ENCODE data around the gene RAB31. TPM values are rescaled to one million over a fixed set of nuclear protein-coding genes. Genes with fewer than 3 reads are reported as not detected.

The RAB31 gene
- total RNA-seq, 4 donors from 2014 or later, result 3.2 to 7.1 (median 4.4) TPM

- H3K36me3 ChIP-seq, result no peaks in the 10 kb centered on the region
- ATAC-seq (no peak), DNase-seq (no peak)
- H3K27me3 ChIP-seq, result no peaks in the 10 kb centered on the region
- in situ Hi-C loops (cut with MboI; ENCODE audit: low sequenced_read_pairs in 4 of 4) (no loop called here), intact Hi-C loops (cut with DNase I; ENCODE audit: low total_unique reads) (no loop called here)
- no peak overlapping the region for H3K4me3 ChIP-seq
- no peak overlapping the region for H3K27ac ChIP-seq
- TF ChIP-seq CTCF (IDR thresholded peaks at IDR 0.05 in 4 of 5, conservative IDR thresholded peaks at IDR 0.05 in 1 of 5), result no peak
- no peak for TF ChIP-seq POLR2A (IDR thresholded peaks at IDR 0.05)
- H3K9me3 ChIP-seq, result no peaks in the 10 kb centered on the region
- H3K4me1 ChIP-seq, result no peaks in the 10 kb centered on the region
These were observed 176.0 kb downstream of the RAB31 start for GRCh38 chr18:9884090-9884489.

GRCh38 chr18:9884532-9885140 lies 176.5 kb downstream of the RAB31 start:
- intact Hi-C loops (cut with DNase I; ENCODE audit: low total_unique reads), result no loop called here
- TF ChIP-seq POLR2A (IDR thresholded peaks at IDR 0.05) (no peak), CTCF (IDR thresholded peaks at IDR 0.05 in 4 of 5, conservative IDR thresholded peaks at IDR 0.05 in 1 of 5) (no peak)

GRCh38 chr18:9885170-9886004 lies 177.3 kb downstream of the RAB31 start, which contains the start of gene TXNDC2:
TXNDC2 (plus strand) TSS chr18:9885973; CDS start chr18:9886681, 708 bp downstream.
- intact Hi-C loops (cut with DNase I; ENCODE audit: low total_unique reads) (no loop called here), in situ Hi-C loops (cut with MboI; ENCODE audit: low sequenced_read_pairs in 4 of 4) (no loop called here)
- no peaks in the 10 kb centered on the region for H3K27me3 ChIP-seq

More at GRCh38 chr18:9884532-9885140, 176.5 kb downstream of the RAB31 start:
- no peaks in the 10 kb centered on the region for H3K9me3 ChIP-seq
- no peak for DNase-seq
- ATAC-seq, result no peak
- H3K27ac ChIP-seq, result no peak overlapping the region
- no peaks in the 10 kb centered on the region for H3K27me3 ChIP-seq
- no peaks in the 10 kb centered on the region for H3K4me1 ChIP-seq
- no peaks in the 10 kb centered on the region for H3K36me3 ChIP-seq
- in situ Hi-C loops (cut with MboI; ENCODE audit: low sequenced_read_pairs in 4 of 4), result no loop called here
- H3K4me3 ChIP-seq, result no peak overlapping the region

GRCh38 chr18:9886005-9886348 lies 177.9 kb downstream of the RAB31 start:
- intact Hi-C loops (cut with DNase I; ENCODE audit: low total_unique reads), result no loop called here

More at GRCh38 chr18:9885170-9886004, 177.3 kb downstream of the RAB31 start, which contains the start of gene TXNDC2:
- DNase-seq, result no peak
- Histone ChIP-seq H3K4me1 (no peaks in the 10 kb centered on the region), H3K4me3 (no peak within 1 kb of the TSS), H3K27ac (no peak within 1 kb of the TSS), H3K36me3 (no peaks in the 10 kb centered on the region), H3K9me3 (no peaks in the 10 kb centered on the region)
- ATAC-seq, result no peak
- TF ChIP-seq POLR2A (IDR thresholded peaks at IDR 0.05), result no peak
- no peak for TF ChIP-seq CTCF (IDR thresholded peaks at IDR 0.05 in 4 of 5, conservative IDR thresholded peaks at IDR 0.05 in 1 of 5)

GRCh38 chr18:9887992-9888391 lies 179.9 kb downstream of the RAB31 start:
- no peak overlapping the region for H3K4me3 ChIP-seq
- H3K27ac ChIP-seq, result no peak overlapping the region
- in situ Hi-C loops (cut with MboI; ENCODE audit: low sequenced_read_pairs in 4 of 4) (no loop called here), intact Hi-C loops (cut with DNase I; ENCODE audit: low total_unique reads) (no loop called here)
- no peaks in the 10 kb centered on the region for H3K27me3 ChIP-seq
- H3K36me3 ChIP-seq, result no peaks in the 10 kb centered on the region
- TF ChIP-seq POLR2A (IDR thresholded peaks at IDR 0.05) (no peak), CTCF (IDR thresholded peaks at IDR 0.05 in 4 of 5, conservative IDR thresholded peaks at IDR 0.05 in 1 of 5) (no peak)
- H3K4me1 ChIP-seq, result no peaks in the 10 kb centered on the region
- DNase-seq, result no peak
- H3K9me3 ChIP-seq, result no peaks in the 10 kb centered on the region
- ATAC-seq, result no peak

More at GRCh38 chr18:9886005-9886348, 177.9 kb downstream of the RAB31 start:
- no peak for TF ChIP-seq POLR2A (IDR thresholded peaks at IDR 0.05)
- ATAC-seq, result no peak
- H3K9me3 ChIP-seq, result no peaks in the 10 kb centered on the region
- H3K27me3 ChIP-seq, result no peaks in the 10 kb centered on the region
- H3K27ac ChIP-seq, result no peak overlapping the region
- no peaks in the 10 kb centered on the region for H3K36me3 ChIP-seq
- H3K4me1 ChIP-seq, result no peaks in the 10 kb centered on the region
- DNase-seq, result no peak
- no peak overlapping the region for H3K4me3 ChIP-seq
- in situ Hi-C loops (cut with MboI; ENCODE audit: low sequenced_read_pairs in 4 of 4), result no loop called here

Measured in gastrocnemius medialis (tissue), 4 donors.